ENCODE measurements around the gene ATP8A2. TPM values are rescaled to one million over a fixed set of nuclear protein-coding genes. Genes with fewer than 3 reads are reported as not detected.

The ATP8A2 gene
- total RNA-seq, 1 experiment from 2014 or later = not detected

DNA sequence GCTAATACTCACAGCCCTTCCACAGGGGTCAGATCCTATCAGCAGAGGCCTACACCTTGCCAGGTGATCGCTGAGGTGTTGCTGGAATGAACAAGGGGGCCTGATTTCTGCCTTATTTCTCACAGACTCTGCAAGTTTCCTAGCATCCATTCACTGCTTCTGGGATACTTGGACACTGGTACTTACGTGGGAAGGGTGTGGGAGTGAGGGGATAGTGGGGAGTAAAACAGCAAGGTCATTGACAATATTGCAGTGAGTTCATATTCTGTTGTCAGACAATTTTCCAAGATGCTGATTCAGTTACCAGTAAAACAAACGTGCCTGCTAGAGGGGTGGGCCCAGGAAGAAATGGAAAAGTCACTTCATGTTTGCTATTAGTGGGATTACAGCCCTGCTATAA lies 403.5 kb downstream of the ATP8A2 start:
- no TSS peak for BruUV-seq (replicated peaks)
- no peak for TF ChIP-seq EZH2 (IDR thresholded peaks at IDR 0.05; ENCODE audit: low read depth)
- TF ChIP-seq, protein P1, sequence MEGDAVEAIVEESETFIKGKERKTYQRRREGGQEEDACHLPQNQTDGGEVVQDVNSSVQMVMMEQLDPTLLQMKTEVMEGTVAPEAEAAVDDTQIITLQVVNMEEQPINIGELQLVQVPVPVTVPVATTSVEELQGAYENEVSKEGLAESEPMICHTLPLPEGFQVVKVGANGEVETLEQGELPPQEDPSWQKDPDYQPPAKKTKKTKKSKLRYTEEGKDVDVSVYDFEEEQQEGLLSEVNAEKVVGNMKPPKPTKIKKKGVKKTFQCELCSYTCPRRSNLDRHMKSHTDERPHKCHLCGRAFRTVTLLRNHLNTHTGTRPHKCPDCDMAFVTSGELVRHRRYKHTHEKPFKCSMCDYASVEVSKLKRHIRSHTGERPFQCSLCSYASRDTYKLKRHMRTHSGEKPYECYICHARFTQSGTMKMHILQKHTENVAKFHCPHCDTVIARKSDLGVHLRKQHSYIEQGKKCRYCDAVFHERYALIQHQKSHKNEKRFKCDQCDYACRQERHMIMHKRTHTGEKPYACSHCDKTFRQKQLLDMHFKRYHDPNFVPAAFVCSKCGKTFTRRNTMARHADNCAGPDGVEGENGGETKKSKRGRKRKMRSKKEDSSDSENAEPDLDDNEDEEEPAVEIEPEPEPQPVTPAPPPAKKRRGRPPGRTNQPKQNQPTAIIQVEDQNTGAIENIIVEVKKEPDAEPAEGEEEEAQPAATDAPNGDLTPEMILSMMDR (conservative IDR thresholded peaks at IDR 0.05) = no peak
- DNase-seq = no peak
- H3K4me3 ChIP-seq = no peak overlapping the region
- no peak overlapping the region for H2AFZ ChIP-seq
- peaks cover 35% of the 10 kb centered on the region for H3K27me3 ChIP-seq (ENCODE audit: insufficient read depth, low read depth)
- no peaks in the 10 kb centered on the region for H3F3A ChIP-seq (ENCODE audit: insufficient read depth, low read depth)
- H3K4me2 ChIP-seq = no peak overlapping the region
- no peaks in the 10 kb centered on the region for H3K36me3 ChIP-seq (ENCODE audit: low read depth)
- H3K9me3 ChIP-seq (ENCODE audit: insufficient read depth, low read depth) = no peaks in the 10 kb centered on the region
- CTCF ChIA-PET = no interaction called here
- POLR2A ChIA-PET (ENCODE audit: unreplicated experiment) = no interaction called here
- H3K4me1 ChIP-seq (replicated peaks; ENCODE audit: insufficient read depth) = no peaks in the 10 kb centered on the region
- no peaks in the 10 kb centered on the region for H3K79me2 ChIP-seq (ENCODE audit: low read depth)
- H3K9me2 ChIP-seq (ENCODE audit: insufficient read depth) = no peaks in the 10 kb centered on the region
- no peak overlapping the region for H3K27ac ChIP-seq
- H4K20me1 ChIP-seq (ENCODE audit: insufficient read depth) = no peaks in the 10 kb centered on the region
- intact Hi-C loops (cut with micrococcal nuclease; ENCODE audit: unreplicated experiment) = no loop called here

DNA sequence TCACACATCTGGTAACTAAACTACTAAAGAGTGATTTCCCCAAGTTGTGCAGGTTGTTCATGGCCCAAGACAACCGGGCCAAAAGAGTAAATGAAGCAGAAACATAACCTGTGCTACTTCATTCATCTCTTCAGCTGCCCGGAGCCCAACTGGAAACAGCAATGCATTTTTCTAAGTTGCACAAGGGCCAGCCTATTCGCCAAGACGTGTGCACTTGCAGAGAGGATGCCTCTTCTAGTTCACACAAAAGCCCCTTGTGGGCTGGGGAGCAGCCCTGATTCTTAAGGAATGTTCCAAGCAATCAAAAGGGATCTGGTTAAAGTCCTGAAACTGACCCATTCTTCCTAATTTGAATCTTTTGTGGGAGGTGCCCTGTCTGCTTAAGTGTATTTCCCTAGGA lies 404.2 kb downstream of the ATP8A2 start:
- TF ChIP-seq, protein P1 (conservative IDR thresholded peaks at IDR 0.05) = no peak
- TF ChIP-seq EZH2 (IDR thresholded peaks at IDR 0.05; ENCODE audit: low read depth) = no peak
- no peaks in the 10 kb centered on the region for H3K9me3 ChIP-seq (ENCODE audit: insufficient read depth, low read depth)
- BruUV-seq (replicated peaks) = no TSS peak
- ChIA-PET POLR2A (ENCODE audit: unreplicated experiment) (no interaction called here), CTCF (no interaction called here)
- H3K9me2 ChIP-seq (ENCODE audit: insufficient read depth) = no peaks in the 10 kb centered on the region
- peaks cover 35% of the 10 kb centered on the region for H3K27me3 ChIP-seq (ENCODE audit: insufficient read depth, low read depth)
- H3K36me3 ChIP-seq (ENCODE audit: low read depth) = no peaks in the 10 kb centered on the region
- no peak overlapping the region for H3K4me3 ChIP-seq
- no peak overlapping the region for H2AFZ ChIP-seq
- H3K79me2 ChIP-seq (ENCODE audit: low read depth) = no peaks in the 10 kb centered on the region
- no peaks in the 10 kb centered on the region for H3K4me1 ChIP-seq (replicated peaks; ENCODE audit: insufficient read depth)
- H3K4me2 ChIP-seq = no peak overlapping the region
- DNase-seq = no peak
- no peaks in the 10 kb centered on the region for H3F3A ChIP-seq (ENCODE audit: insufficient read depth, low read depth)
- H4K20me1 ChIP-seq (ENCODE audit: insufficient read depth) = no peaks in the 10 kb centered on the region
- intact Hi-C loops (cut with micrococcal nuclease; ENCODE audit: unreplicated experiment) = no loop called here
- H3K27ac ChIP-seq = no peak overlapping the region

DNA sequence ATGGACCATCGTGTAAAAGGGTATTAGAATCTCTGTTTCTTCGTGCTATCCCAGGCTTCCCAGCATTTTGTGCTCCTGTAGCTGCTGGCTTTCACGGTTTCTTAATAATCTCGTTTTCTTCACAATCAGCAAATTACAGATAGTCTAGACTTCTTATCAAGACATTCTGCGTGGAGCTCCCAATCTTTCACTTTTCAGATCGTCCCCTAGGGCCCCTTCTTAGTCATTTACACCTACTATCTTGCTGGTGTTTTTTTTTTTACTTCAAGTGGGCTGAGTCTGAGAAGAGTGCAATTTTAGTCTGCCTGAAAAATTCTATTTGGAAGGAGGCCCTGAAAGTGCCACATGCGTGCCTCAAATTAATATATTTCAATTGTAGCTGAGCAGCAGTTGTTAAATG lies 404.9 kb downstream of the ATP8A2 start:
- TF ChIP-seq, protein P1 (conservative IDR thresholded peaks at IDR 0.05) = no peak
- TF ChIP-seq EZH2 (IDR thresholded peaks at IDR 0.05; ENCODE audit: low read depth) = no peak
- Histone ChIP-seq H3K27ac (no peak overlapping the region), H3K9me2 (ENCODE audit: insufficient read depth) (no peaks in the 10 kb centered on the region), H4K20me1 (ENCODE audit: insufficient read depth) (no peaks in the 10 kb centered on the region), H3F3A (ENCODE audit: insufficient read depth, low read depth) (no peaks in the 10 kb centered on the region), H3K4me1 (replicated peaks; ENCODE audit: insufficient read depth) (no peaks in the 10 kb centered on the region), H3K4me2 (no peak overlapping the region), H3K27me3 (ENCODE audit: insufficient read depth, low read depth) (peaks cover 33% of the 10 kb centered on the region), H3K36me3 (ENCODE audit: low read depth) (no peaks in the 10 kb centered on the region), H3K9me3 (ENCODE audit: insufficient read depth, low read depth) (no peaks in the 10 kb centered on the region), H2AFZ (no peak overlapping the region), H3K79me2 (ENCODE audit: low read depth) (no peaks in the 10 kb centered on the region), H3K4me3 (no peak overlapping the region)
- no peak for DNase-seq
- intact Hi-C loops (cut with micrococcal nuclease; ENCODE audit: unreplicated experiment) = no loop called here
- ChIA-PET POLR2A (ENCODE audit: unreplicated experiment) (no interaction called here), CTCF (no interaction called here)
- BruUV-seq (replicated peaks) = no TSS peak
